ENCODE data around the gene SBK3. TPM values are rescaled to one million over a fixed set of nuclear protein-coding genes. Genes with fewer than 3 reads are reported as not detected.
"Not testable (repeated sequence)": the region's sequence is repeated elsewhere in the genome, so short reads cannot be mapped to it uniquely, and the experiment has no call there.

Gene SBK3
- total and polyA plus RNA-seq, 2 of the 8 experiments (the other 6 are each of a cell fraction or from before 2014, with no cell fraction given), result 0.76 to 1.5 TPM

DNA sequence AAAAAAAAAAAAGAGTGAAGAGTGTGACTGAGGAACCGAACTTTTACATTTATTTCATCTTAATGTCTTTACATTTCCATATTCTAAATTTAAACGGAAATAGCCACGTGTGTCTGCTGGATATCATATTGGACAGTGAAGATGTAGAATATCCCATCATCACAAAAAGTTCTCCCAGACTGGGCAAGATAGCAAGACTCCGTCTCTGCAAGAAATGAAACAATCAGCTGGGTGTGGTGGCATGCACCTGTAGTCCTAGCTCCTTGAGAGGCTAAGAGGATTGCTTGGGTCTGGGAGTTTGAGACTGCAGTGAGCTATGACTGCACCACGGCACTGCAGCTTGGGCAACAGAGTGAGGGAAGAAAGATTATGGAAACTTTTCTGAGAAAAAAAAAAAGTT lies 31.4 kb upstream of the SBK3 start:
- H3K23ac ChIP-seq (ENCODE audit: insufficient read length), result no peak overlapping the region
- no peak overlapping the region for H3K56ac ChIP-seq (replicated peaks; ENCODE audit: insufficient read length, low read depth, low read length)
- peaks cover 5 to 6% of the 10 kb centered on the region in 2 experiments; a peak in 3 of 4 replicates for H3K79me2 ChIP-seq (ENCODE audit: control insufficient read depth in 1 of 2, insufficient read depth in 2 of 2, low read length in 2 of 2)
- H3K36me3 ChIP-seq (ENCODE audit: control insufficient read depth in 2 of 4, insufficient read depth in 4 of 4, low read length in 3 of 4), result peaks cover 7 to 23% (median 9%) of the 10 kb centered on the region in 4 experiments; a peak in 7 of 8 replicates
- H2BK5ac ChIP-seq (ENCODE audit: low read depth, low read length), result no peak overlapping the region
- no peak overlapping the region for H3K4me3 ChIP-seq (ENCODE audit: extremely low read depth in 1 of 4, insufficient read depth in 2 of 4, low read depth in 3 of 4, low read length in 4 of 4)
- H4K20me1 ChIP-seq (replicated peaks in 1 of 2; ENCODE audit: control insufficient read depth in 1 of 2, insufficient read depth in 2 of 2, low read length in 2 of 2), result peaks cover 0 to 4% of the 10 kb centered on the region in 2 experiments
- no peak overlapping the region for H3K14ac ChIP-seq (ENCODE audit: insufficient read length)
- no peak overlapping the region for H3K9ac ChIP-seq (replicated peaks in 1 of 4; ENCODE audit: extremely low read depth in 1 of 4, low read depth in 3 of 4, low read length in 3 of 4)
- peaks cover 6% of the 10 kb centered on the region; the same call in 1 of the 2 replicates for H3K23me2 ChIP-seq (ENCODE audit: low read depth, low read length)
- no peak overlapping the region for H4K91ac ChIP-seq (replicated peaks; ENCODE audit: insufficient read length, low read length)
- no peak overlapping the region for H4K8ac ChIP-seq (ENCODE audit: extremely low read depth, insufficient read depth, low read length)
- H3K79me1 ChIP-seq (ENCODE audit: low read depth, low read length), result peaks cover 8% of the 10 kb centered on the region; the same call in 1 of the 2 replicates
- WGBS, 2 experiments (ENCODE audit: extremely low coverage in 1 of 2, insufficient coverage in 1 of 2, insufficient read length in 1 of 2, insufficient replicate concordance in 2 of 2, low coverage in 1 of 2, low lambda C conversion rate in 2 of 2, missing lambda C conversion rate in 1 of 2), result 89% methylated on average over 5 of the region's 5 CpGs; no CpG with 5 or more reads in 1 of the 2 experiments
- no peak for FAIRE-seq
- H2BK20ac ChIP-seq (ENCODE audit: low read length), result no peak overlapping the region
- ChIA-PET POLR2A (ENCODE audit: partially characterized antibody) (interaction anchor here (0.9 kb wide), 1 partner anchor 17 kb away, joined by 4 read pairs; no protein-coding TSS in a partner anchor), CTCF (ENCODE audit: partially characterized antibody) (interaction anchor here (0.7 kb wide), 1 partner anchor 30 kb away, joined by 3 read pairs; no protein-coding TSS in a partner anchor)
- no peak overlapping the region for H3K4ac ChIP-seq (replicated peaks; ENCODE audit: insufficient read length, low read depth, low read length)
- H2AK5ac ChIP-seq (ENCODE audit: low read depth, low read length), result no peak overlapping the region
- H3K18ac ChIP-seq (ENCODE audit: extremely low read depth, low read length), result no peak overlapping the region
- H3K27me3 ChIP-seq (replicated peaks in 1 of 4; ENCODE audit: control insufficient read depth in 3 of 4, extremely low read depth in 1 of 4, insufficient read depth in 3 of 4, low read length in 3 of 4), result no peaks in the 10 kb centered on the region
- no peaks in the 10 kb centered on the region for H3K9me3 ChIP-seq (ENCODE audit: insufficient read depth in 2 of 2, low read depth in 1 of 2, low read length in 1 of 2)
- H2BK120ac ChIP-seq (replicated peaks; ENCODE audit: low read depth, low read length), result no peak overlapping the region
- TF ChIP-seq SP2 (IDR thresholded peaks at IDR 0.05; ENCODE audit: low read length), result no peak
- H2BK15ac ChIP-seq (ENCODE audit: low read length), result no peak overlapping the region
- no peak overlapping the region for H2AFZ ChIP-seq (ENCODE audit: low read length)
- no peak overlapping the region for H3K4me2 ChIP-seq (ENCODE audit: insufficient read depth in 1 of 2, low read depth in 2 of 2, low read length in 2 of 2)
- no peak overlapping the region for H3K27ac ChIP-seq (ENCODE audit: low read depth, low read length)
- no peaks in the 10 kb centered on the region for H3K4me1 ChIP-seq (replicated peaks in 1 of 4; ENCODE audit: control insufficient read depth in 3 of 4, insufficient read depth in 4 of 4, low read length in 3 of 4)
- no peak for DNase-seq (ENCODE audit: low read depth in 1 of 2, low spot score in 2 of 2)
- no peak overlapping the region for H2BK12ac ChIP-seq (ENCODE audit: low read depth, low read length)
- H4K5ac ChIP-seq (ENCODE audit: insufficient read length, low read depth, low read length), result no peak overlapping the region

DNA sequence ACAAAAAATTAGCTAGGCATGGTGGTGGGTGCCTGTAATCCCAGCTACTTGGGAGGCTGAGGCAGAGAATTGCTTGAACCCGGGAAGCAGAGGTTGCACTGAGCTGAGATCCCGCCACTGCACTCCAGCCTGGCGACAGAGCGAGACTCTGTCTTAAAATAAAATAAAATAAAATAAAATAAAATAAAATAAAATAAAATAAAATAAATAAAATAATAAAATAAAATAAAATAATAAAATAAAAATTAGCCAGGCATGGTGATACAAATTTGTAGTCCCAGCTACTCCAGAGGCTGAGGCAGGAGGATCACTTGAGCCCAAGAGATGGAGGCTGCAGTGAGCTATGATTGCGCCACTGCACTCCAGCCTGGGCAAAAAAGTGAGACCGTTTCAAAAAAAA lies 28.6 kb upstream of the SBK3 start:
- not testable (repeated sequence) for H3K27ac ChIP-seq (ENCODE audit: low read depth, low read length); H3K4me3 ChIP-seq (ENCODE audit: extremely low read depth in 1 of 4, insufficient read depth in 2 of 4, low read depth in 3 of 4, low read length in 4 of 4); H4K91ac ChIP-seq (replicated peaks; ENCODE audit: insufficient read length, low read length); H3K14ac ChIP-seq (ENCODE audit: insufficient read length); H3K4ac ChIP-seq (replicated peaks; ENCODE audit: insufficient read length, low read depth, low read length); H3K23me2 ChIP-seq (ENCODE audit: low read depth, low read length); H2AFZ ChIP-seq (ENCODE audit: low read length); H3K23ac ChIP-seq (ENCODE audit: insufficient read length); H2BK20ac ChIP-seq (ENCODE audit: low read length); H2BK12ac ChIP-seq (ENCODE audit: low read depth, low read length); DNase-seq (ENCODE audit: low read depth in 1 of 2, low spot score in 2 of 2); H4K8ac ChIP-seq (ENCODE audit: extremely low read depth, insufficient read depth, low read length); H2AK5ac ChIP-seq (ENCODE audit: low read depth, low read length); H3K56ac ChIP-seq (replicated peaks; ENCODE audit: insufficient read length, low read depth, low read length); H3K9me3 ChIP-seq (ENCODE audit: insufficient read depth in 2 of 2, low read depth in 1 of 2, low read length in 1 of 2); H2BK15ac ChIP-seq (ENCODE audit: low read length); H4K5ac ChIP-seq (ENCODE audit: insufficient read length, low read depth, low read length); H3K27me3 ChIP-seq (replicated peaks in 1 of 4; ENCODE audit: control insufficient read depth in 3 of 4, extremely low read depth in 1 of 4, insufficient read depth in 3 of 4, low read length in 3 of 4); H3K79me2 ChIP-seq (ENCODE audit: control insufficient read depth in 1 of 2, insufficient read depth in 2 of 2, low read length in 2 of 2); H3K18ac ChIP-seq (ENCODE audit: extremely low read depth, low read length); H3K4me1 ChIP-seq (replicated peaks in 1 of 4; ENCODE audit: control insufficient read depth in 3 of 4, insufficient read depth in 4 of 4, low read length in 3 of 4); FAIRE-seq; H3K9ac ChIP-seq (replicated peaks in 1 of 4; ENCODE audit: extremely low read depth in 1 of 4, low read depth in 3 of 4, low read length in 3 of 4); H3K4me2 ChIP-seq (ENCODE audit: insufficient read depth in 1 of 2, low read depth in 2 of 2, low read length in 2 of 2); H3K79me1 ChIP-seq (ENCODE audit: low read depth, low read length); H2BK120ac ChIP-seq (replicated peaks; ENCODE audit: low read depth, low read length); H2BK5ac ChIP-seq (ENCODE audit: low read depth, low read length); H4K20me1 ChIP-seq (replicated peaks in 1 of 2; ENCODE audit: control insufficient read depth in 1 of 2, insufficient read depth in 2 of 2, low read length in 2 of 2)
- WGBS, 2 experiments (ENCODE audit: extremely low coverage in 1 of 2, insufficient coverage in 1 of 2, insufficient read length in 1 of 2, insufficient replicate concordance in 2 of 2, low coverage in 1 of 2, low lambda C conversion rate in 2 of 2, missing lambda C conversion rate in 1 of 2), result 92% methylated on average over 6 of the region's 6 CpGs; no CpG with 5 or more reads in 1 of the 2 experiments
- H3K36me3 ChIP-seq (ENCODE audit: control insufficient read depth in 2 of 4, insufficient read depth in 4 of 4, low read length in 3 of 4), result peaks cover 7 to 19% (median 9%) of the 10 kb centered on the region in 4 experiments; a peak in 7 of 8 replicates
- CTCF ChIA-PET (ENCODE audit: partially characterized antibody), result interaction anchor here (1.0 to 1.5 kb wide), 4 partner anchors 16 to 106 kb away, joined by 3 read pairs; no protein-coding TSS in a partner anchor
- POLR2A ChIA-PET (ENCODE audit: partially characterized antibody), result interaction anchor here (0.7 to 1.3 kb wide), 3 partner anchors 9 to 25 kb away, joined by 3 to 5 read pairs (median 3); partner anchors contain the start of gene FIZ1
